HCT116 (cell line): Measurements from ENCODE around the gene INPP4A. TPM values are rescaled to one million over a fixed set of nuclear protein-coding genes. Genes with fewer than 3 reads are reported as not detected.

Source experiments
- ATAC-seq: fragments of 200-7000 bp; cut with Tn5 transposase; 2 replicates; pipeline ENCODE4 v1.9.1; 2020; ENCODE audit warnings: mild to moderate bottlenecking, moderate library complexity
- BruUV-seq: library from RNA; stranded (reverse); fragments of 400-500 nt; replicated peaks from 2 replicates; lab custom pipeline; 2021; lab: Mats Ljungman, UMichigan
- CTCF ChIA-PET: fragments of 300-600 bp; sonication (Branson Sonifier 250); formaldehyde crosslinking; loops from one replicate; lab custom pipeline; 2021; ENCODE audit warnings: antibody characterized with exemption; lab: Charles Lee
- POLR2A ChIA-PET: fragments of 300-600, 350-600 bp; sonication (Branson Sonifier 250); formaldehyde crosslinking; loops from one replicate; lab custom pipeline; 2021; ENCODE audit warnings: antibody characterized with exemption; lab: Charles Lee
- RAD21 ChIA-PET, 2 experiments: fragments of 300-600 bp; sonication (Branson Sonifier 250); formaldehyde crosslinking; loops; one replicate each; lab custom pipeline; 2023; ENCODE audit warnings: low total read pairs in 2 of 2; ENCODE audit not compliant: uncharacterized antibody in 2 of 2, unreplicated experiment in 2 of 2, low non-redundant PET in 1 of 2; lab: Charles Lee
- DNase-seq: peaks from one replicate; pipeline ENCODE4 v3.0.0-alpha.2; 2010; ENCODE audit warnings: low read depth, low spot score
- H2AFZ ChIP-seq: fragments of 200-600 bp; shearing (Covaris generic), sonication (generic); 2 replicates; pipeline ENCODE4 v1.6.1; 2017; ENCODE audit warnings: low read depth, mixed run types, mixed read lengths, antibody characterized with exemption, low read length; ENCODE audit not compliant: poor library complexity, severe bottlenecking
- H3K27ac ChIP-seq: 2 replicates; pipeline ENCODE4 v1.5.1; 2012; ENCODE audit warnings: low read depth, low read length
- H3K27me3 ChIP-seq: fragments of 200-600 bp; sonication (generic); 2 replicates; pipeline ENCODE4 v1.6.1; 2016; ENCODE audit warnings: mixed run types, low read length, mixed read lengths; ENCODE audit not compliant: insufficient read depth
- H3K36me3 ChIP-seq, 2 experiments: fragments of 200-500 bp in 1 of 2; fragments of 200-600 bp in 1 of 2; sonication (Bioruptor generic) in 1 of 2; sonication (generic) in 1 of 2; 2 replicates each; pipeline versions ENCODE4 v1.5.1 to v1.6.1; 2014 to 2016; ENCODE audit warnings: low read length in 2 of 2, inconsistent platforms in 1 of 2, mixed read lengths in 1 of 2, mixed run types in 1 of 2; ENCODE audit not compliant: insufficient read depth in 2 of 2, control insufficient read depth in 1 of 2
- H3K4me1 ChIP-seq, 2 experiments: fragments of 200-600 bp in 1 of 2; sonication (generic) in 1 of 2; 2 replicates each; pipeline versions ENCODE4 v1.5.1 to v1.6.1; 2012 to 2017; ENCODE audit warnings: low read length in 2 of 2, inconsistent platforms in 1 of 2, mild to moderate bottlenecking in 1 of 2, mixed read lengths in 1 of 2, mixed run types in 1 of 2, moderate library complexity in 1 of 2; ENCODE audit not compliant: insufficient read depth in 2 of 2, control insufficient read depth in 1 of 2
- H3K4me2 ChIP-seq: fragments of 200-600 bp; sonication (generic); 2 replicates; pipeline ENCODE4 v1.6.1; 2017; ENCODE audit warnings: mixed run types, low read length, mixed read lengths
- H3K4me3 ChIP-seq, 2 experiments: fragments of 200-600 bp in 1 of 2; sonication (generic) in 1 of 2; replicated peaks in 1 of 2; 2 replicates each; pipeline ENCODE4 v1.5.1; 2011 to 2016; ENCODE audit warnings: low read length in 2 of 2, control low read depth in 1 of 2, low read depth in 1 of 2, mild to moderate bottlenecking in 1 of 2, mixed read lengths in 1 of 2, mixed run types in 1 of 2
- H3K79me2 ChIP-seq: fragments of 200-600 bp; sonication (generic); 2 replicates; pipeline ENCODE4 v1.6.1; 2017; ENCODE audit warnings: mild to moderate bottlenecking, mixed run types, low read length, moderate library complexity, mixed read lengths; ENCODE audit not compliant: insufficient read depth
- H3K9ac ChIP-seq: fragments of 200-600 bp; sonication (generic); 2 replicates; pipeline ENCODE4 v1.6.1; 2016; ENCODE audit warnings: low read length, mixed read lengths
- H3K9me2 ChIP-seq: fragments of 200-600 bp; sonication (generic), shearing (Covaris generic); 2 replicates; pipeline ENCODE4 v1.6.1; 2017; ENCODE audit warnings: mixed run types, mild to moderate bottlenecking, moderate library complexity; ENCODE audit not compliant: insufficient read depth
- H3K9me3 ChIP-seq, 2 experiments: fragments of 200-500 bp in 1 of 2; fragments of 200-600 bp in 1 of 2; sonication (Bioruptor generic) in 1 of 2; sonication (generic) in 1 of 2; 2 replicates each; pipeline ENCODE4 v1.6.1; 2014 to 2017; ENCODE audit warnings: low read length in 2 of 2, mixed read lengths in 2 of 2, inconsistent platforms in 1 of 2, low read depth in 1 of 2, mild to moderate bottlenecking in 1 of 2, mixed run types in 1 of 2, moderate library complexity in 1 of 2; ENCODE audit not compliant: control insufficient read depth in 1 of 2, insufficient read depth in 1 of 2
- H4K20me1 ChIP-seq: fragments of 200-600 bp; sonication (generic), shearing (Covaris generic); 2 replicates; pipeline ENCODE4 v1.6.1; 2017; ENCODE audit warnings: mixed run types, mild to moderate bottlenecking, moderate library complexity; ENCODE audit not compliant: insufficient read depth
- CEBPB ChIP-seq: IDR thresholded peaks from 2 replicates; pipeline ENCODE4 v1.6.1; 2012; ENCODE audit warnings: low read depth
- EGR1 ChIP-seq: IDR thresholded peaks from 2 replicates; pipeline ENCODE4 v1.6.1; 2012; ENCODE audit warnings: low read depth
- ELF1 ChIP-seq: IDR thresholded peaks from 2 replicates; pipeline ENCODE4 v1.6.1; 2012; ENCODE audit warnings: low read depth, borderline replicate concordance
- EZH2 ChIP-seq: fragments of 200-600 bp; sonication (generic); IDR thresholded peaks from 2 replicates; pipeline ENCODE4 v1.6.1; 2017; ENCODE audit warnings: antibody characterized with exemption, mixed run types
- EZH2phosphoT487 ChIP-seq: fragments of 200-600 bp; IDR thresholded peaks from 2 replicates; pipeline ENCODE4 v1.6.1; 2018; ENCODE audit warnings: antibody characterized with exemption, borderline replicate concordance
- MAX ChIP-seq: IDR thresholded peaks from 2 replicates; pipeline ENCODE4 v1.6.1; 2012
- POLR2A ChIP-seq: IDR thresholded peaks from 2 replicates; pipeline ENCODE4 v1.7.0; 2011; ENCODE audit warnings: borderline replicate concordance; ENCODE audit not compliant: insufficient read depth, insufficient read length; ENCODE audit errors: extremely low read depth
- POLR2AphosphoS5 ChIP-seq: IDR thresholded peaks from 2 replicates; pipeline ENCODE4 v1.6.1; 2011; ENCODE audit warnings: mild to moderate bottlenecking, low read depth, low read length, moderate library complexity
- SP1 ChIP-seq: IDR thresholded peaks from 2 replicates; pipeline ENCODE4 v1.6.1; 2012; ENCODE audit warnings: low read depth
- SRF ChIP-seq: IDR thresholded peaks from 2 replicates; pipeline ENCODE4 v1.6.1; 2012; ENCODE audit warnings: low read depth
- TCF7L2 ChIP-seq: IDR thresholded peaks from 2 replicates; pipeline ENCODE4 v1.7.0; 2011; ENCODE audit warnings: borderline replicate concordance, inconsistent platforms; ENCODE audit not compliant: insufficient read depth, insufficient read length; ENCODE audit errors: extremely low read depth
- YY1 ChIP-seq: IDR thresholded peaks from 2 replicates; pipeline ENCODE4 v1.6.1; 2011; ENCODE audit warnings: low read length, low read depth, moderate library complexity, mild to moderate bottlenecking; ENCODE audit not compliant: insufficient replicate concordance; ENCODE audit errors: extremely low read depth
- ZFX ChIP-seq: fragments of 450-650 bp; IDR thresholded peaks from 2 replicates; pipeline ENCODE4 v1.6.1; 2017
- ZNF274 ChIP-seq: fragments of 200-500 bp; sonication (Bioruptor generic); IDR thresholded peaks from 2 replicates; pipeline ENCODE4 v1.6.1; 2014; ENCODE audit warnings: mild to moderate bottlenecking, low read depth, low read length, inconsistent platforms
- intact Hi-C: fragments of 100-400 bp; cut with micrococcal nuclease; formaldehyde crosslinking; loops from 2 replicates; pipeline ENCODE4 v1.10.0; 2022
- total RNA-seq: library from RNA; stranded (reverse); gene quantifications from one replicate; pipeline ENCODE4 v1.2.1, GENCODE V29; 2021; ENCODE audit not compliant: unreplicated experiment
- TF ChIP-seq, protein P1 (sequence below), 3 experiments: fragments of 200-600 bp in 1 of 3; sonication (generic) in 1 of 3; IDR thresholded peaks in 2 of 3; conservative IDR thresholded peaks in 1 of 3; 2 replicates each; pipeline ENCODE4 v1.5.1; 2012 to 2017; ENCODE audit warnings: low read depth in 2 of 3, low read length in 2 of 3, antibody characterized with exemption in 1 of 3, borderline replicate concordance in 1 of 3, control low read depth in 1 of 3, mild to moderate bottlenecking in 1 of 3, mixed read lengths in 1 of 3, mixed run types in 1 of 3, moderate library complexity in 1 of 3; ENCODE audit not compliant: insufficient read depth in 1 of 3
- TF ChIP-seq, protein P2 (sequence below): IDR thresholded peaks from 2 replicates; pipeline ENCODE4 v1.6.1; 2012; ENCODE audit warnings: low read depth
- TF ChIP-seq, protein P3 (sequence below): IDR thresholded peaks from 2 replicates; pipeline ENCODE4 v1.6.1; 2011; ENCODE audit warnings: mild to moderate bottlenecking, low read length, moderate library complexity; ENCODE audit not compliant: insufficient replicate concordance; ENCODE audit errors: extremely low read depth
- TF ChIP-seq, protein P4 (sequence below): IDR thresholded peaks from 2 replicates; pipeline ENCODE4 v1.6.1; 2012

INPP4A gene
- total RNA-seq, 1 experiment from 2014 or later = 18.5 TPM

GRCh38 chr2:98552499-98553179, 108.0 kb downstream of the INPP4A start:
- no peak overlapping the region for H3K4me2 ChIP-seq
- no TSS peak for BruUV-seq
- intact Hi-C loops = no loop called here
- DNase-seq (no peak), ATAC-seq (no peak)
- H3K4me3 ChIP-seq = no peak overlapping the region
- H2AFZ ChIP-seq = no peak overlapping the region
- no peaks in the 10 kb centered on the region for H3K9me3 ChIP-seq
- no peaks in the 10 kb centered on the region for H4K20me1 ChIP-seq
- no peak overlapping the region for H3K9ac ChIP-seq
- no peaks in the 10 kb centered on the region for H3K9me2 ChIP-seq
- TF ChIP-seq MAX (no peak), TCF7L2 (no peak), POLR2A (no peak), YY1 (no peak), EGR1 (no peak), EZH2 (no peak), ZFX (no peak), SP1 (no peak), POLR2AphosphoS5 (no peak), CEBPB (no peak), ELF1 (no peak), SRF (no peak), EZH2phosphoT487 (no peak), ZNF274 (no peak)
- TF ChIP-seq, protein P1, sequence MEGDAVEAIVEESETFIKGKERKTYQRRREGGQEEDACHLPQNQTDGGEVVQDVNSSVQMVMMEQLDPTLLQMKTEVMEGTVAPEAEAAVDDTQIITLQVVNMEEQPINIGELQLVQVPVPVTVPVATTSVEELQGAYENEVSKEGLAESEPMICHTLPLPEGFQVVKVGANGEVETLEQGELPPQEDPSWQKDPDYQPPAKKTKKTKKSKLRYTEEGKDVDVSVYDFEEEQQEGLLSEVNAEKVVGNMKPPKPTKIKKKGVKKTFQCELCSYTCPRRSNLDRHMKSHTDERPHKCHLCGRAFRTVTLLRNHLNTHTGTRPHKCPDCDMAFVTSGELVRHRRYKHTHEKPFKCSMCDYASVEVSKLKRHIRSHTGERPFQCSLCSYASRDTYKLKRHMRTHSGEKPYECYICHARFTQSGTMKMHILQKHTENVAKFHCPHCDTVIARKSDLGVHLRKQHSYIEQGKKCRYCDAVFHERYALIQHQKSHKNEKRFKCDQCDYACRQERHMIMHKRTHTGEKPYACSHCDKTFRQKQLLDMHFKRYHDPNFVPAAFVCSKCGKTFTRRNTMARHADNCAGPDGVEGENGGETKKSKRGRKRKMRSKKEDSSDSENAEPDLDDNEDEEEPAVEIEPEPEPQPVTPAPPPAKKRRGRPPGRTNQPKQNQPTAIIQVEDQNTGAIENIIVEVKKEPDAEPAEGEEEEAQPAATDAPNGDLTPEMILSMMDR (IDR thresholded peaks at IDR 0.05 in 2 of 3, conservative IDR thresholded peaks at IDR 0.05 in 1 of 3; ENCODE audit: borderline replicate concordance in 1 of 3, insufficient read depth in 1 of 3, low read depth in 2 of 3, low read length in 2 of 3) = no peak
- TF ChIP-seq, protein P2, sequence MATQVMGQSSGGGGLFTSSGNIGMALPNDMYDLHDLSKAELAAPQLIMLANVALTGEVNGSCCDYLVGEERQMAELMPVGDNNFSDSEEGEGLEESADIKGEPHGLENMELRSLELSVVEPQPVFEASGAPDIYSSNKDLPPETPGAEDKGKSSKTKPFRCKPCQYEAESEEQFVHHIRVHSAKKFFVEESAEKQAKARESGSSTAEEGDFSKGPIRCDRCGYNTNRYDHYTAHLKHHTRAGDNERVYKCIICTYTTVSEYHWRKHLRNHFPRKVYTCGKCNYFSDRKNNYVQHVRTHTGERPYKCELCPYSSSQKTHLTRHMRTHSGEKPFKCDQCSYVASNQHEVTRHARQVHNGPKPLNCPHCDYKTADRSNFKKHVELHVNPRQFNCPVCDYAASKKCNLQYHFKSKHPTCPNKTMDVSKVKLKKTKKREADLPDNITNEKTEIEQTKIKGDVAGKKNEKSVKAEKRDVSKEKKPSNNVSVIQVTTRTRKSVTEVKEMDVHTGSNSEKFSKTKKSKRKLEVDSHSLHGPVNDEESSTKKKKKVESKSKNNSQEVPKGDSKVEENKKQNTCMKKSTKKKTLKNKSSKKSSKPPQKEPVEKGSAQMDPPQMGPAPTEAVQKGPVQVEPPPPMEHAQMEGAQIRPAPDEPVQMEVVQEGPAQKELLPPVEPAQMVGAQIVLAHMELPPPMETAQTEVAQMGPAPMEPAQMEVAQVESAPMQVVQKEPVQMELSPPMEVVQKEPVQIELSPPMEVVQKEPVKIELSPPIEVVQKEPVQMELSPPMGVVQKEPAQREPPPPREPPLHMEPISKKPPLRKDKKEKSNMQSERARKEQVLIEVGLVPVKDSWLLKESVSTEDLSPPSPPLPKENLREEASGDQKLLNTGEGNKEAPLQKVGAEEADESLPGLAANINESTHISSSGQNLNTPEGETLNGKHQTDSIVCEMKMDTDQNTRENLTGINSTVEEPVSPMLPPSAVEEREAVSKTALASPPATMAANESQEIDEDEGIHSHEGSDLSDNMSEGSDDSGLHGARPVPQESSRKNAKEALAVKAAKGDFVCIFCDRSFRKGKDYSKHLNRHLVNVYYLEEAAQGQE = no peak
- TF ChIP-seq, protein P3, sequence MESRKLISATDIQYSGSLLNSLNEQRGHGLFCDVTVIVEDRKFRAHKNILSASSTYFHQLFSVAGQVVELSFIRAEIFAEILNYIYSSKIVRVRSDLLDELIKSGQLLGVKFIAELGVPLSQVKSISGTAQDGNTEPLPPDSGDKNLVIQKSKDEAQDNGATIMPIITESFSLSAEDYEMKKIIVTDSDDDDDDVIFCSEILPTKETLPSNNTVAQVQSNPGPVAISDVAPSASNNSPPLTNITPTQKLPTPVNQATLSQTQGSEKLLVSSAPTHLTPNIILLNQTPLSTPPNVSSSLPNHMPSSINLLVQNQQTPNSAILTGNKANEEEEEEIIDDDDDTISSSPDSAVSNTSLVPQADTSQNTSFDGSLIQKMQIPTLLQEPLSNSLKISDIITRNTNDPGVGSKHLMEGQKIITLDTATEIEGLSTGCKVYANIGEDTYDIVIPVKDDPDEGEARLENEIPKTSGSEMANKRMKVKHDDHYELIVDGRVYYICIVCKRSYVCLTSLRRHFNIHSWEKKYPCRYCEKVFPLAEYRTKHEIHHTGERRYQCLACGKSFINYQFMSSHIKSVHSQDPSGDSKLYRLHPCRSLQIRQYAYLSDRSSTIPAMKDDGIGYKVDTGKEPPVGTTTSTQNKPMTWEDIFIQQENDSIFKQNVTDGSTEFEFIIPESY = no peak
- TF ChIP-seq, protein P4, sequence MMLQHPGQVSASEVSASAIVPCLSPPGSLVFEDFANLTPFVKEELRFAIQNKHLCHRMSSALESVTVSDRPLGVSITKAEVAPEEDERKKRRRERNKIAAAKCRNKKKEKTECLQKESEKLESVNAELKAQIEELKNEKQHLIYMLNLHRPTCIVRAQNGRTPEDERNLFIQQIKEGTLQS = no peak
- H3K27me3 ChIP-seq = no peaks in the 10 kb centered on the region
- POLR2A ChIA-PET = no interaction called here
- H3K79me2 ChIP-seq = no peaks in the 10 kb centered on the region
- H3K4me1 ChIP-seq = no peaks in the 10 kb centered on the region
- CTCF ChIA-PET = interaction anchor here (1.2 kb wide), 1 partner anchor 16 kb away, joined by 3 read pairs; no protein-coding TSS in a partner anchor
- peaks cover 4% of the 10 kb centered on the region in 2 experiments; a peak in 2 of 4 replicates for H3K36me3 ChIP-seq
- RAD21 ChIA-PET = no interaction called here
- H3K27ac ChIP-seq = no peak overlapping the region
